HEK293 (cell line): ENCODE results near the gene DPPA4.

Source experiments
- CTCF ChIA-PET: fragments of 350-600 bp; formaldehyde crosslinking; extraction: SDS; loops from one replicate; lab custom pipeline; 2021; ENCODE audit warnings: antibody characterized with exemption; lab: Yijun Ruan, JAX
- POLR2A ChIA-PET: fragments of 300-600 bp; formaldehyde crosslinking; extraction: SDS; loops from one replicate; lab custom pipeline; 2020; ENCODE audit warnings: antibody characterized with exemption, inconsistent platforms; lab: Yijun Ruan, JAX
- H3K27ac ChIP-seq: fragments of 200-500 bp; sonication (Bioruptor generic); 2 replicates; pipeline ENCODE4 v1.5.1; 2014; ENCODE audit warnings: low read depth, low read length, control low read depth, inconsistent platforms; ENCODE audit errors: extremely low read depth
- H3K36me3 ChIP-seq, 2 experiments: fragments of 200-500 bp in 1 of 2; sonication (Bioruptor generic) in 1 of 2; 1 replicate in 1 of 2; 2 replicates in 1 of 2; pipeline ENCODE4 v1.5.1; 2014 to 2017; ENCODE audit warnings: inconsistent platforms in 2 of 2, low read length in 2 of 2; ENCODE audit not compliant: control insufficient read depth in 2 of 2, insufficient read depth in 1 of 2
- H3K4me1 ChIP-seq: fragments of 200-500 bp; sonication (Bioruptor generic); 2 replicates; pipeline ENCODE4 v1.5.1; 2014; ENCODE audit warnings: mild to moderate bottlenecking, low read length, inconsistent platforms; ENCODE audit not compliant: control insufficient read depth, insufficient read depth
- H3K4me3 ChIP-seq: 2 replicates; pipeline ENCODE4 v1.5.1; 2011; ENCODE audit warnings: low read depth, mild to moderate bottlenecking, control low read depth, low read length, moderate library complexity
- H3K9me3 ChIP-seq: fragments of 200-500 bp; sonication (Bioruptor generic); 2 replicates; pipeline ENCODE4 v1.5.1; 2014; ENCODE audit warnings: low read depth, low read length, inconsistent platforms; ENCODE audit not compliant: control insufficient read depth, insufficient read depth
- GLIS1 ChIP-seq: fragments of 450-650 bp; formaldehyde crosslinking; IDR thresholded peaks from 2 replicates; pipeline ENCODE4 v1.5.1; 2016; ENCODE audit warnings: missing biosample characterization, missing genetic modification characterization
- KLF1 ChIP-seq: fragments of 450-650 bp; formaldehyde crosslinking; IDR thresholded peaks from 2 replicates; pipeline ENCODE4 v1.5.1; 2016; ENCODE audit warnings: missing biosample characterization, missing genetic modification characterization
- KLF10 ChIP-seq: fragments of 450-650 bp; IDR thresholded peaks from 2 replicates; pipeline ENCODE4 v1.5.1; 2018; ENCODE audit warnings: missing biosample characterization, mild to moderate bottlenecking, missing genetic modification characterization
- MEIS1 ChIP-seq: sonication (generic); formaldehyde crosslinking; IDR thresholded peaks from 2 replicates; pipeline ENCODE4 v1.8.1; 2022; ENCODE audit warnings: missing genetic modification reagents, mild to moderate bottlenecking, borderline replicate concordance
- PATZ1 ChIP-seq: fragments of 450-650 bp; formaldehyde crosslinking; IDR thresholded peaks from 2 replicates; pipeline ENCODE4 v1.5.1; 2016; ENCODE audit warnings: missing biosample characterization, missing genetic modification characterization
- SP3 ChIP-seq: fragments of 450-650 bp; formaldehyde crosslinking; IDR thresholded peaks from 2 replicates; pipeline ENCODE4 v1.5.1; 2016; ENCODE audit warnings: missing biosample characterization, missing genetic modification characterization
- ZBTB49 ChIP-seq: fragments of 450-650 bp; formaldehyde crosslinking; IDR thresholded peaks from 2 replicates; pipeline ENCODE4 v1.5.1; 2016; ENCODE audit warnings: missing biosample characterization, missing genetic modification characterization, low read depth
- ZNF121 ChIP-seq: fragments of 450-650 bp; formaldehyde crosslinking; IDR thresholded peaks from 2 replicates; pipeline ENCODE4 v1.5.1; 2016; ENCODE audit warnings: missing biosample characterization, missing genetic modification characterization
- ZNF140 ChIP-seq: fragments of 450-650 bp; formaldehyde crosslinking; IDR thresholded peaks from 2 replicates; pipeline ENCODE4 v1.5.1; 2016; ENCODE audit warnings: missing biosample characterization, missing genetic modification characterization
- ZNF155 ChIP-seq: fragments of 450-650 bp; formaldehyde crosslinking; IDR thresholded peaks from 2 replicates; pipeline ENCODE4 v1.5.1; 2016; ENCODE audit warnings: missing biosample characterization, missing genetic modification characterization
- ZNF280C ChIP-seq: fragments of 450-650 bp; formaldehyde crosslinking; IDR thresholded peaks from 2 replicates; pipeline ENCODE4 v1.5.1; 2016; ENCODE audit warnings: missing biosample characterization, missing genetic modification characterization
- ZNF302 ChIP-seq: fragments of 450-650 bp; formaldehyde crosslinking; IDR thresholded peaks from 2 replicates; pipeline ENCODE4 v1.5.1; 2016; ENCODE audit warnings: missing biosample characterization, missing genetic modification characterization, low read depth
- ZNF366 ChIP-seq: fragments of 450-650 bp; formaldehyde crosslinking; conservative IDR thresholded peaks from 2 replicates; pipeline ENCODE4 v1.5.1; 2016; ENCODE audit warnings: missing biosample characterization, missing genetic modification characterization
- ZNF398 ChIP-seq: fragments of 450-650 bp; formaldehyde crosslinking; IDR thresholded peaks from 2 replicates; pipeline ENCODE4 v1.5.1; 2017; ENCODE audit warnings: missing biosample characterization, missing genetic modification characterization
- ZNF473 ChIP-seq: fragments of 450-650 bp; formaldehyde crosslinking; IDR thresholded peaks from 2 replicates; pipeline ENCODE4 v1.5.1; 2017; ENCODE audit warnings: missing biosample characterization, missing genetic modification characterization
- ZNF501 ChIP-seq: fragments of 450-650 bp; formaldehyde crosslinking; IDR thresholded peaks from 2 replicates; pipeline ENCODE4 v1.5.1; 2016; ENCODE audit warnings: missing biosample characterization, missing genetic modification characterization
- ZNF544 ChIP-seq: fragments of 450-650 bp; formaldehyde crosslinking; IDR thresholded peaks from 2 replicates; pipeline ENCODE4 v1.5.0; 2017; ENCODE audit warnings: missing biosample characterization, missing genetic modification characterization
- ZNF555 ChIP-seq: fragments of 450-650 bp; formaldehyde crosslinking; conservative IDR thresholded peaks from 2 replicates; pipeline ENCODE4 v1.5.1; 2017; ENCODE audit warnings: missing biosample characterization, mild to moderate bottlenecking, missing genetic modification characterization, inconsistent platforms
- ZNF580 ChIP-seq: fragments of 450-650 bp; formaldehyde crosslinking; IDR thresholded peaks from 2 replicates; pipeline ENCODE4 v1.5.1; 2016; ENCODE audit warnings: missing biosample characterization, missing genetic modification characterization
- ZNF623 ChIP-seq: fragments of 450-650 bp; formaldehyde crosslinking; IDR thresholded peaks from 2 replicates; pipeline ENCODE4 v1.5.1; 2016; ENCODE audit warnings: missing biosample characterization, missing genetic modification characterization
- ZNF654 ChIP-seq: fragments of 450-650 bp; formaldehyde crosslinking; IDR thresholded peaks from 2 replicates; pipeline ENCODE4 v1.5.1; 2016; ENCODE audit warnings: low read depth, missing biosample characterization, missing genetic modification characterization
- ZSCAN4 ChIP-seq: fragments of 450-650 bp; formaldehyde crosslinking; IDR thresholded peaks from 2 replicates; pipeline ENCODE4 v1.5.1; 2017; ENCODE audit warnings: missing biosample characterization, missing genetic modification characterization

Gene DPPA4

GRCh38 chr3:109339197-109339596 lies 1.9 kb upstream of the DPPA4 start (continued):
- TF ChIP-seq ZNF280C (tag by site-specific recombination): no peak
- TF ChIP-seq, all 188 proteins: peak for 0

GRCh38 chr3:109338322-109338721 lies 976 bp upstream of the DPPA4 start:
- no peaks in the 10 kb centered on the region for H3K4me1 ChIP-seq
- no peak for TF ChIP-seq ZNF155 (tag by site-specific recombination)
- no peak for TF ChIP-seq ZNF280C (tag by site-specific recombination)
- no peak for TF ChIP-seq ZBTB49 (tag by site-specific recombination)
- no peak for TF ChIP-seq ZNF473 (tag by site-specific recombination)
- TF ChIP-seq ZNF302 (tag by site-specific recombination): no peak
- TF ChIP-seq ZNF398: no peak
- no peak for TF ChIP-seq ZNF121
- TF ChIP-seq GLIS1 (tag by site-specific recombination): no peak
- no peak for TF ChIP-seq ZNF580
- no peak for TF ChIP-seq ZNF555 (tag by site-specific recombination)
- no peak for TF ChIP-seq KLF10
- TF ChIP-seq ZNF140 (tag by site-specific recombination): no peak
- TF ChIP-seq MEIS1 (CRISPR knock-in tag): no peak
- TF ChIP-seq ZNF654 (tag by site-specific recombination): no peak
- no peaks in the 10 kb centered on the region for H3K9me3 ChIP-seq
- H3K27ac ChIP-seq: no peak overlapping the region
- no peaks in the 10 kb centered on the region for H3K36me3 ChIP-seq
- no peak overlapping the region for H3K4me3 ChIP-seq
- CTCF ChIA-PET: no interaction called here
- POLR2A ChIA-PET: no interaction called here

- no peaks in the 10 kb centered on the region for H3K9me3 ChIP-seq
- no peak overlapping the region for H3K4me3 ChIP-seq
- ChIA-PET CTCF (no interaction called here), POLR2A (no interaction called here)
- H3K36me3 ChIP-seq: no peaks in the 10 kb centered on the region
- H3K4me1 ChIP-seq: no peaks in the 10 kb centered on the region
- H3K27ac ChIP-seq: no peak overlapping the region
- TF ChIP-seq SP3 (tag by site-specific recombination) (no peak), ZNF623 (tag by site-specific recombination) (no peak), ZNF544 (tag by site-specific recombination) (no peak), ZNF366 (tag by site-specific recombination) (no peak), PATZ1 (tag by site-specific recombination) (no peak), ZNF302 (tag by site-specific recombination) (no peak), ZNF501 (tag by site-specific recombination) (no peak), KLF1 (tag by site-specific recombination) (no peak), ZSCAN4 (tag by site-specific recombination) (no peak)
Measured at GRCh38 chr3:109336291-109336861, 970 bp downstream of the DPPA4 start.
